NCI-H1048 (cell line): ENCODE measurements around the gene GLB1L3.
"Not testable (repeated sequence)": the region's sequence is repeated elsewhere in the genome, so short reads cannot be mapped to it uniquely, and the experiment has no call there.

Source experiments
- DNase-seq: peaks from one replicate; lab custom pipeline; 2025; lab: John Stamatoyannopoulos, UW

The GLB1L3 gene

GRCh38 chr11:134275188-134275533, 1.0 kb upstream of the GLB1L3 start:
- DNase-seq = no peak

GRCh38 chr11:134276396-134277182, 410 bp downstream of the GLB1L3 start:
- no peak for DNase-seq

GRCh38 chr11:134277183-134278001, 1.2 kb downstream of the GLB1L3 start:
- DNase-seq = no peak

- no peak for DNase-seq
Observed at GRCh38 chr11:134278356-134278755, 2.2 kb downstream of the GLB1L3 start.

- not testable (repeated sequence) for DNase-seq
Observed at GRCh38 chr11:134281635-134282034, 5.5 kb downstream of the GLB1L3 start.

- DNase-seq = no peak
Observed at GRCh38 chr11:134282121-134283045, 6.2 kb downstream of the GLB1L3 start.

- DNase-seq = no peak
Observed at GRCh38 chr11:134283461-134284230, 7.5 kb downstream of the GLB1L3 start.

GRCh38 chr11:134284349-134284748, 8.2 kb downstream of the GLB1L3 start:
- not testable (repeated sequence) for DNase-seq

GRCh38 chr11:134287561-134287960, 11.4 kb downstream of the GLB1L3 start:
- DNase-seq = no peak

GRCh38 chr11:134288486-134288885, 12.3 kb downstream of the GLB1L3 start:
- DNase-seq = no peak

GRCh38 chr11:134289167-134289566, 13.0 kb downstream of the GLB1L3 start:
- DNase-seq = no peak

- no peak for DNase-seq
Observed at GRCh38 chr11:134289789-134290188, 13.6 kb downstream of the GLB1L3 start.

GRCh38 chr11:134290646-134291045, 14.5 kb downstream of the GLB1L3 start:
- DNase-seq = no peak

- no peak for DNase-seq
Observed at GRCh38 chr11:134291196-134291595, 15.0 kb downstream of the GLB1L3 start.

- DNase-seq = no peak
Observed at GRCh38 chr11:134292661-134293060, 16.5 kb downstream of the GLB1L3 start.

- DNase-seq = no peak
Observed at GRCh38 chr11:134293119-134294113, 17.2 kb downstream of the GLB1L3 start.

- no peak for DNase-seq
Observed at GRCh38 chr11:134294664-134295063, 18.5 kb downstream of the GLB1L3 start.

GRCh38 chr11:134312223-134312622, 36.0 kb downstream of the GLB1L3 start:
- DNase-seq = no peak

GRCh38 chr11:134312807-134313206, 36.6 kb downstream of the GLB1L3 start:
- DNase-seq = no peak

GRCh38 chr11:134313379-134313778, 37.2 kb downstream of the GLB1L3 start:
- DNase-seq = no peak
